Measurements from ENCODE around the gene DNHD1. TPM values are rescaled to one million over a fixed set of nuclear protein-coding genes. Genes with fewer than 3 reads are reported as not detected.
"Not testable (repeated sequence)": the region's sequence is repeated elsewhere in the genome, so short reads cannot be mapped to it uniquely, and the experiment has no call there.

DNHD1 gene
- total RNA-seq, 1 donor = 8.2 TPM

DNA sequence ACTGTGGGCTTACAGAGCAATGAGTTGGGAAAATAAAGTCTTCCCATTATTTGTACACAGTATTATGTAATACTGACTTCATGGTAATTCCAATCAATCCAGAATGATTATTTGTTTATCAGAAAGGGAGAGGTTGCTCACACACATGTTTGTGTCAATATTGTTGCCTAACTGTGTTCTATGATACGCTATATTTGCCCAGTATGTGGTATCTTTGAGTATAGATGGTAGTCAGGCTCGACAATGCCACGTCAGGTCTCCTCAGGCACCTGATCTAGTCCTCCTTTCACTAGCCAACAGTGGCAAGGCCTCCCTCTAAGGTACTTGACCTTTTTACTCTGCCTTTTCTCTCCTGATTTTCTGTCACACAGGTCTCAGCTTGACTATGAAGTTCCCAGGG is 5.3 kb downstream of the DNHD1 start:
- no peak for DNase-seq (ENCODE audit: low read depth)
- TF ChIP-seq, protein P1, sequence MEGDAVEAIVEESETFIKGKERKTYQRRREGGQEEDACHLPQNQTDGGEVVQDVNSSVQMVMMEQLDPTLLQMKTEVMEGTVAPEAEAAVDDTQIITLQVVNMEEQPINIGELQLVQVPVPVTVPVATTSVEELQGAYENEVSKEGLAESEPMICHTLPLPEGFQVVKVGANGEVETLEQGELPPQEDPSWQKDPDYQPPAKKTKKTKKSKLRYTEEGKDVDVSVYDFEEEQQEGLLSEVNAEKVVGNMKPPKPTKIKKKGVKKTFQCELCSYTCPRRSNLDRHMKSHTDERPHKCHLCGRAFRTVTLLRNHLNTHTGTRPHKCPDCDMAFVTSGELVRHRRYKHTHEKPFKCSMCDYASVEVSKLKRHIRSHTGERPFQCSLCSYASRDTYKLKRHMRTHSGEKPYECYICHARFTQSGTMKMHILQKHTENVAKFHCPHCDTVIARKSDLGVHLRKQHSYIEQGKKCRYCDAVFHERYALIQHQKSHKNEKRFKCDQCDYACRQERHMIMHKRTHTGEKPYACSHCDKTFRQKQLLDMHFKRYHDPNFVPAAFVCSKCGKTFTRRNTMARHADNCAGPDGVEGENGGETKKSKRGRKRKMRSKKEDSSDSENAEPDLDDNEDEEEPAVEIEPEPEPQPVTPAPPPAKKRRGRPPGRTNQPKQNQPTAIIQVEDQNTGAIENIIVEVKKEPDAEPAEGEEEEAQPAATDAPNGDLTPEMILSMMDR (IDR thresholded peaks at IDR 0.05; ENCODE audit: insufficient read depth, low read length) = no peak
- no peak overlapping the region for H3K4me3 ChIP-seq (ENCODE audit: low read depth, low read length)

DNA sequence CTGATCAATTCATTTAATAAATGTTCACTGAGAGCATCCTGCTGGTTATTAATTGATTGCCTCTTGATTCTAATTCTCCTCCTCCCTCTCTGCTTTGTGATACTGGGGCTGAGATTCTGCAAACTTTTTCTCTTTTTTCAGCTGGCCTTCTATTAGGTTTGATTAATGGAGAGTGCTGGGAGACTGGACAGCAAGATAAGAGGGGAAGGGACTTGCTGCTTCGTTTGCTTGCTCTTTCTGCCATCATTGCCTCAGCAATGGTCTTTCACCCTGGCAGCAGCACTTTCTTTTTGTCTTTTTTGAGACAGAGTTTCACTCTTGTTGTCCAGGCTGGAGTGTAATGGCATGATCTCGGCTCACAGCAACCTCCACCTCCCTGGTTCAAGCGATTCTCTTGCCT is 7.1 kb downstream of the DNHD1 start:
- TF ChIP-seq, protein P1 (IDR thresholded peaks at IDR 0.05; ENCODE audit: insufficient read depth, low read length) = no peak
- H3K4me3 ChIP-seq (ENCODE audit: low read depth, low read length) = no peak overlapping the region
- DNase-seq (ENCODE audit: low read depth) = no peak

DNA sequence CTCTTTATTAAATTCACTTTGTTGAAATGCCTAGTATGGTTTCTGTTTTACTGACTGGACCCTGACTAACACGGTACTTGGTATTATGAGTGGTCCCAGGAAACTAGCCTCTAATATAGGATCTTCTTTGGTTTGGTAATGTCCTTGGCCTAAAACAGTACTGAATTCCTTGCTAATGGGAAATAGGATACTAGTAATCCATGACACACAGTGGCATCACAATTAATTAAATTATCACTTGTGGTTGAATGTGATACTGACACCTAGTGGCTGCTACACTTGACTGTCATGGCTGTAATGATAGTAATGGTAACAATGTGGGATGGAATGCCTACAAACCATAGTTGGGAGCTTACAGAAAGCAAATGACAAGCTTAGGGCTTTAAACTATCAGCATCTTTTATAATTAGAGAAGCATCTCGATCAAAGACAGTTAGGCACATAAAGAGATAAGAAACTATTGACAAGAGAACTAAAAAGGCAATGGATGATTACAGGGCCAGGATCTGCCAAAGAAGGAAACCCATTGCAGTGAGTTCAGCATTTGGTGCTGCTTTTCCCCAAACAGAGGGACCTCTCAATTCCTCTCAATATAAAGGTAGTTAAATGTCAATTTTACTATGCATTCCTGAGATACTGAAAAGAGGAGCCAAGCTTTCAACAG is 8.6 kb downstream of the DNHD1 start:
- DNase-seq (ENCODE audit: low read depth) = peak; percentile 73
- no peak overlapping the region for H3K4me3 ChIP-seq (ENCODE audit: low read depth, low read length)
- TF ChIP-seq, protein P1 (IDR thresholded peaks at IDR 0.05; ENCODE audit: insufficient read depth, low read length) = peak; percentile 66

DNA sequence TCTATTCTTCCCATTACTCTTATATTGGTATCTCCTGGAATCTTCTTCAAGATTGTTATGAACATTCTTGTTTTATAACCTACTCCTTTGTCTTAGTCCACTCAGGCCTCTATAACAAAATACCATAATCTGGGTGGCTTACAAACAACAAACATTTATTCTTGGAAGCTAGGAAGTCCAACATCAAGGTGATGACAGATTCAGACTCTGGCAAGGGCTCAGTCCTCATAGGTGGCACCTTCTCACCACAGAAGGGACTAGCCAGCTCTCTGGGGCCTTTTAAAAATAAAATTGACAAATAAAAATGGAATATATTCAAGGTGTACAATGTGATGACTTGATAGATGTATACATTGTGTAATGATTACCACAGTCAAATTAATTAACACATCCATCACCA is 19.8 kb downstream of the DNHD1 start:
- no peak for DNase-seq (ENCODE audit: low read depth)
- no peak overlapping the region for H3K4me3 ChIP-seq (ENCODE audit: low read depth, low read length)
- TF ChIP-seq, protein P1 (IDR thresholded peaks at IDR 0.05; ENCODE audit: insufficient read depth, low read length) = no peak

DNA sequence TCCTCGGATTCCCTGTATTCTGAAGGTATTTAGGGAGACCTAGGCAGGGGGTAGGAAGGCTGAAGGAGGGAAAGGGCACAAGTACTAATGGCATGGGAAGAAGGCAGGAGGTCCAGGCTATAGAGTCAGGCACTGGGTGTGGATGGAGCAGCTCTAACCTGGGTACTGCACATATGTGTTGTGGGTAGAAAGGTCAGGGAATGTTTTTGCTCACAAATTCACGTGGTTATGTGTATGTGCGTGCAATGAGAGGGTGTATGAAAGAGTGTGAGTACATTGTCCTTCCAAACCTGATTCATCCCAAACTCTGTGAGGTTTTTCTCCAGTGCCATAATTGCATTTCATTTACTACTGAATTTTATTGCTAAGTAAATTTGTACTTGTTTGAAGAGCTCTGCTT is 23.2 kb downstream of the DNHD1 start:
- no peak overlapping the region for H3K4me3 ChIP-seq (ENCODE audit: low read depth, low read length)
- no peak for DNase-seq (ENCODE audit: low read depth)
- TF ChIP-seq, protein P1 (IDR thresholded peaks at IDR 0.05; ENCODE audit: insufficient read depth, low read length) = no peak

DNA sequence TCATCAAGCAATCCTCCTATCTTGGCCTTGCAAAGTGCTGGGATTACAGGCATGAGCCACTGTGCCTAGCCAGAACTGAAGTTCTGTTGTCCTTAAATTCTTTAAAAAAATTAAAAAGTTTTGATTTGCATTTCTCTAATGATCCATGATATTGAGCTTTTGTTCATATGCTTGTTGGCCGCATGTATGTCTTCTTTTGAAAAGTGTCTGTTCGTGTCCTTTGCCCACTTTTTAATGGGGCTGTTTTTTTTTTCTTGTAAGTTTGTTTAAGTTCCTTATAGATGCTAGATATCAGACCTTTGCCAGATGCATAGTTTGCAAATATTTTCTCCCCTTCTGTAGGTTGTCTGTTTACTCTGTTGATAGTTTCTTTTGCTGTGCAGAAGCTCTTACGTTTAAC is 24.9 kb downstream of the DNHD1 start:
- not testable (repeated sequence) for H3K4me3 ChIP-seq (ENCODE audit: low read depth, low read length); DNase-seq (ENCODE audit: low read depth)

DNA sequence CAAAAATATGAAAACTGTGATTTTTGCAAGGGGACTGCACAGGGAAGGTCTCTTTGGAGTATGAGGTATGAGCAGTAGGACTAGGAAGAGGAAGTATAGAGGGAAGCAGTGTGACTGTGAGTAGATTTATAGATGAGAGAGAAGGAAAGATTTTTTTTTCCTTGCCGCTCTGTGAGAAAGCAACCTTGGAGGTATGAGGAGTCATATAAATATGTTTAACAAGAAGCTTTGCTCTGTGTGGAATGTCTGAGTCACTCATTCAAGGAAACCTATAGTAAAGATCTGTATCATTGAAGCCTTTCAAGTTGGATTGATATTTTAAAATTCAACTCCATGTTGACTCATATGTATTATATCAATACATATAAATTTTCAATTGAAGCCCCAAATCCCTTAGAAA is 26.2 kb downstream of the DNHD1 start:
- TF ChIP-seq, protein P1 (IDR thresholded peaks at IDR 0.05; ENCODE audit: insufficient read depth, low read length) = no peak
- DNase-seq (ENCODE audit: low read depth) = peak; percentile 36
- no peak overlapping the region for H3K4me3 ChIP-seq (ENCODE audit: low read depth, low read length)

Data from fibroblast of the aortic adventitia (primary cell).